MCF 10A (cell line): ENCODE data around the gene FRMD3. TPM values are rescaled to one million over a fixed set of nuclear protein-coding genes. Genes with fewer than 3 reads are reported as not detected.

Experiments
- BruUV-seq: library from RNA; stranded (reverse); fragments of 400-500 nt; replicated peaks from 2 replicates; lab custom pipeline; 2021; lab: Mats Ljungman, UMichigan
- CTCF ChIA-PET: fragments of 300-600 bp; sonication (Branson Sonifier 250); formaldehyde crosslinking; extraction: SDS; loops from one replicate; lab custom pipeline; 2021; ENCODE audit warnings: antibody characterized with exemption, inconsistent platforms; lab: Yijun Ruan, JAX
- POLR2A ChIA-PET: fragments of 300-600, 350-650 bp; sonication (Branson Sonifier 250); formaldehyde crosslinking; extraction: SDS; loops from one replicate; lab custom pipeline; 2020; ENCODE audit warnings: antibody characterized with exemption, inconsistent platforms; lab: Yijun Ruan, JAX
- DNase-seq: peaks from one replicate; pipeline ENCODE4 v3.0.0-alpha.2; 2018; ENCODE audit not compliant: unreplicated experiment
- H3K27ac Mint-ChIP-seq: one replicate; pipeline ENCODE4 v1.8.0; 2022; ENCODE audit warnings: mild to moderate bottlenecking, low read depth, mixed read lengths; ENCODE audit not compliant: unreplicated experiment
- H3K27me3 Mint-ChIP-seq: one replicate; pipeline ENCODE4 v1.8.0; 2022; ENCODE audit warnings: mixed read lengths; ENCODE audit not compliant: insufficient read depth, unreplicated experiment
- H3K36me3 Mint-ChIP-seq: one replicate; pipeline ENCODE4 v1.8.0; 2022; ENCODE audit warnings: mild to moderate bottlenecking, moderate library complexity, mixed read lengths; ENCODE audit not compliant: insufficient read depth, unreplicated experiment
- H3K4me1 Mint-ChIP-seq: one replicate; pipeline ENCODE4 v1.8.0; 2022; ENCODE audit warnings: mixed read lengths; ENCODE audit not compliant: insufficient read depth, unreplicated experiment
- H3K4me3 Mint-ChIP-seq: one replicate; pipeline ENCODE4 v1.8.0; 2022; ENCODE audit warnings: mild to moderate bottlenecking, moderate library complexity, mixed read lengths; ENCODE audit not compliant: unreplicated experiment
- H3K9me3 Mint-ChIP-seq: one replicate; pipeline ENCODE4 v1.8.0; 2022; ENCODE audit warnings: mixed read lengths; ENCODE audit not compliant: unreplicated experiment
- intact Hi-C: fragments of 100-400 bp; cut with micrococcal nuclease; formaldehyde crosslinking; loops from 2 replicates; pipeline ENCODE4 v1.14.1; 2022
- total RNA-seq: library from RNA; stranded (reverse); gene quantifications from 2 replicates; pipeline ENCODE4 v1.2.3, GENCODE V29; 2022
- TF ChIP-seq, protein P1 (sequence below): fragments of 200-600 bp; IDR thresholded peaks from one replicate; pipeline ENCODE4 v1.8.0; 2022; ENCODE audit warnings: antibody characterized with exemption, mild to moderate bottlenecking; ENCODE audit not compliant: unreplicated experiment

FRMD3 gene
- total RNA-seq, 1 experiment from 2014 or later = 0.28 TPM

DNA sequence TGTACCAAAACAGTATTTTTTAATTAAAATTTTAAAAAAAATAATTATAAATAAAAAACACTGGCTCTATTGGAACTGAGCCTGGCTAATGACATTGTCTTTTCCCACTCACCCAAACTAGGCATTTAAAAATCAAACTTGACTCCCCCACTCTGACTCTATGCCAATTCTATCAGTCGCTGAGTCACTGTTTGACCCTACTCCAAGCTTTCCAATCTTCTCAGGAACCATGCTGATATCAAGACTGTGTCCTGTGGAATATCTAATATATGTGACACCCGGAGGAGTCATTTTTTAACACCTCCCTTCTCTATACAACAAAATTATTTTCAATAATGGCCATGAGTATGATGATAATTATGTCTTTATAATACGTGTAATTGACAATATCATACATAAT lies 303.7 kb downstream of the FRMD3 start:
- no peaks in the 10 kb centered on the region for H3K27me3 Mint-ChIP-seq
- no peak overlapping the region for H3K27ac Mint-ChIP-seq
- intact Hi-C loops = no loop called here
- CTCF ChIA-PET = no interaction called here
- peak; percentile 23 for DNase-seq
- POLR2A ChIA-PET = no interaction called here
- peaks cover 6% of the 10 kb centered on the region for H3K4me1 Mint-ChIP-seq
- BruUV-seq = no TSS peak
- TF ChIP-seq, protein P1, sequence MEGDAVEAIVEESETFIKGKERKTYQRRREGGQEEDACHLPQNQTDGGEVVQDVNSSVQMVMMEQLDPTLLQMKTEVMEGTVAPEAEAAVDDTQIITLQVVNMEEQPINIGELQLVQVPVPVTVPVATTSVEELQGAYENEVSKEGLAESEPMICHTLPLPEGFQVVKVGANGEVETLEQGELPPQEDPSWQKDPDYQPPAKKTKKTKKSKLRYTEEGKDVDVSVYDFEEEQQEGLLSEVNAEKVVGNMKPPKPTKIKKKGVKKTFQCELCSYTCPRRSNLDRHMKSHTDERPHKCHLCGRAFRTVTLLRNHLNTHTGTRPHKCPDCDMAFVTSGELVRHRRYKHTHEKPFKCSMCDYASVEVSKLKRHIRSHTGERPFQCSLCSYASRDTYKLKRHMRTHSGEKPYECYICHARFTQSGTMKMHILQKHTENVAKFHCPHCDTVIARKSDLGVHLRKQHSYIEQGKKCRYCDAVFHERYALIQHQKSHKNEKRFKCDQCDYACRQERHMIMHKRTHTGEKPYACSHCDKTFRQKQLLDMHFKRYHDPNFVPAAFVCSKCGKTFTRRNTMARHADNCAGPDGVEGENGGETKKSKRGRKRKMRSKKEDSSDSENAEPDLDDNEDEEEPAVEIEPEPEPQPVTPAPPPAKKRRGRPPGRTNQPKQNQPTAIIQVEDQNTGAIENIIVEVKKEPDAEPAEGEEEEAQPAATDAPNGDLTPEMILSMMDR = no peak
- no peak overlapping the region for H3K4me3 Mint-ChIP-seq
- H3K36me3 Mint-ChIP-seq = no peaks in the 10 kb centered on the region
- no peaks in the 10 kb centered on the region for H3K9me3 Mint-ChIP-seq

DNA sequence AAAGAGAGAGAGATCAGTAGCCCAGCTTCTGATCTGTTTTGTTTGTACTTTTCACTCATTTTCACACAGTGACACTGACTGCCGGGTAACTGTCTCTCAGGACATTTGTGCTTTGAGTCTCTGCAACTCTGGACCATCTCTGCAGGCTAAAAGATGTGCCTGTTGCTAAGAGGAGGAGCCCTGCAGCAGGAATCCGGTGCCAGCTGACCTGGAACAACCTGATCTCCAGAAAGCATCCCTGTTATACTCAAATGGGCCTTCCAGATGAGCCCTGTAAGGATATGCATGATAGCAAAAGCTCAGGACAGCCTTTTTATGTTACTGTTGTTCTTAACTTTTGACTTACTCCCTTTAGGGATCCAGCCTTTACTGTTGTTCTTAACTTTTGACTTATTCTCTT lies 304.6 kb downstream of the FRMD3 start:
- Mint-ChIP-seq H3K4me1 (no peaks in the 10 kb centered on the region), H3K36me3 (no peaks in the 10 kb centered on the region), H3K27ac (no peak overlapping the region), H3K9me3 (no peaks in the 10 kb centered on the region), H3K4me3 (no peak overlapping the region), H3K27me3 (no peaks in the 10 kb centered on the region)
- no peak for DNase-seq
- BruUV-seq = no TSS peak
- intact Hi-C loops = no loop called here
- TF ChIP-seq, protein P1 = no peak
- ChIA-PET CTCF (interaction anchor here (0.7 to 2.0 kb wide), 2 partner anchors 14 to 35 kb away, joined by 4 to 7 read pairs; no protein-coding TSS in a partner anchor), POLR2A (no interaction called here)

DNA sequence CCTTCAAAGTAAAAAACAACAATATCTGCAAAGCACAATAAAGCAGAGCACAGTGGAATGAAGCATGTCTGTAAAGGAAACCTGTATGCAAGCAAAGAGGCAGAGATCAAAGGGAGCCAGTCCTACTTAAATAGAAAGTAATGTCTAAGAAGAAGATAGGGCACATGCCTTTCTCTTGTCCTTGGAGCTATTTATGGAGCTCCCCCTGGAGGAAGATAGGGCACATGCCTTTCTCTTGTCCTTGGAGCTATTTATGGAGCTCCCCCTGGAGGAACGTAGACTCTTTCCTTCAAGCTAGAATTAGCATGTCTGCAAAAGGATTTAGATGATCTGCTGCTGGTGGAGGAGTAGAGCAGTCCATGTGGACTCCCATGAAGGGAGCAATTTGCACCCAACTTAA lies 307.2 kb downstream of the FRMD3 start:
- POLR2A ChIA-PET = no interaction called here
- intact Hi-C loops = no loop called here
- no peaks in the 10 kb centered on the region for H3K27me3 Mint-ChIP-seq

DNA sequence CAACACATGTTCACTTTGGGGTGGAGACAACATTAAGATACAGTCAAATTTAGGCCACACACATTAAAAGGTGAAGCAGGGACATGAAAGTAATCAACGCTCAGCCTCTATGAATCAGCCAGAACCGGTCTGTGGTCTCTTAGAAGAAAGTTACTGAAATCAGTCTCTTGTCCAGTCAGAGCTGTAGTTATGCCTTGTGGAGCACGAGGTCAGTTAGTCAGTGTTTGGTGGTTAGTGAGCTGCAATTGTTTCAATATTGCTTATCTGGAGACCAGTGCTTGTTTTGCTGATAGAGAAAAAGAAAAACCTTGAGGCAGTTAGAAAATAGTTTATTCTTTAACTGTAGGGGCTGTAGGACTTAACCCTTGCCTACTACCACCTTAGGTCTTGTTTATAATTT lies 317.5 kb downstream of the FRMD3 start:
- Mint-ChIP-seq H3K27me3 (no peaks in the 10 kb centered on the region), H3K4me1 (no peaks in the 10 kb centered on the region), H3K27ac (no peak overlapping the region), H3K36me3 (no peaks in the 10 kb centered on the region), H3K9me3 (no peaks in the 10 kb centered on the region), H3K4me3 (no peak overlapping the region)
- no peak for DNase-seq
- no TSS peak for BruUV-seq
- TF ChIP-seq, protein P1 = no peak
- CTCF ChIA-PET = interaction anchor here (0.6 to 2.2 kb wide), 25 partner anchors 10 to 1024 kb away, joined by 3 to 12 read pairs (median 4); no protein-coding TSS in a partner anchor
- intact Hi-C loops = no loop called here
- POLR2A ChIA-PET = interaction anchor here (0.9 to 1.6 kb wide), 5 partner anchors 17 to 402 kb away, joined by 3 to 5 read pairs (median 4); partner anchors contain the start of genes IDNK and RASEF

More for the DNA sequence above, 307.2 kb downstream of the FRMD3 start:
- Mint-ChIP-seq H3K9me3 (no peaks in the 10 kb centered on the region), H3K4me1 (no peaks in the 10 kb centered on the region), H3K4me3 (no peak overlapping the region), H3K36me3 (no peaks in the 10 kb centered on the region), H3K27ac (no peak overlapping the region)
- no TSS peak for BruUV-seq
- TF ChIP-seq, protein P1 = peak; percentile 48
- DNase-seq = peak; percentile 61
- CTCF ChIA-PET = interaction anchor here (0.6 to 1.3 kb wide), 5 partner anchors 9 to 204 kb away, joined by 3 to 4 read pairs (median 3); no protein-coding TSS in a partner anchor
